GM19023 (cell line): ENCODE results near the gene BRF1.

Experiments used
- ATAC-seq: cut with Tn5 transposase; IDR thresholded peaks from one replicate; pipeline ENCODE4 v1.9.1; 2021; ENCODE audit warnings: mild to moderate bottlenecking, moderate library complexity; ENCODE audit not compliant: unreplicated experiment

BRF1 gene

DNA sequence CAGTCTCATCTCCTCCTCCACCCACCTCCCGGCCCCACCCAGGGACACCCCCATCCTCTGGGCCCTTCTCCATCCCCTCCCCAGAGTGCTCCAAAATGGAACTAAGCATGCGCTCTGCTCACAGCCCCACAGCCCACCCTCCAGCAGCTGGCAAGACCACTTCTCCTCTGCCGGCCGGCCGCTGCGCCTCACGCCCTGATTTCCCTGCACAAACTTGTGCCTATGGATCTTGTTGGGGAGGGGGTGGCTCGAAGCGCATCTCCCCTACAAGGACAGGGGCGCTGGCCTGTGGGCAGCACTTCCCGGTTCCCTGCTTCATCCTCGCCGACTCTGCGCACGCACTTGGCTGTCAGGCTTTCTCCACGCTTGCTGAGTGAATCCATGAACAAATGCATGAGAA, 100.2 kb downstream of the BRF1 start:
- no peak for ATAC-seq

- ATAC-seq = no peak
These were observed 100.7 kb downstream of the BRF1 start for GRCh38 chr14:105200074-105200473.

GRCh38 chr14:105199093-105199492, 101.7 kb downstream of the BRF1 start:
- ATAC-seq = no peak

- no peak for ATAC-seq
These were observed 102.2 kb downstream of the BRF1 start for GRCh38 chr14:105198588-105198987.

DNA sequence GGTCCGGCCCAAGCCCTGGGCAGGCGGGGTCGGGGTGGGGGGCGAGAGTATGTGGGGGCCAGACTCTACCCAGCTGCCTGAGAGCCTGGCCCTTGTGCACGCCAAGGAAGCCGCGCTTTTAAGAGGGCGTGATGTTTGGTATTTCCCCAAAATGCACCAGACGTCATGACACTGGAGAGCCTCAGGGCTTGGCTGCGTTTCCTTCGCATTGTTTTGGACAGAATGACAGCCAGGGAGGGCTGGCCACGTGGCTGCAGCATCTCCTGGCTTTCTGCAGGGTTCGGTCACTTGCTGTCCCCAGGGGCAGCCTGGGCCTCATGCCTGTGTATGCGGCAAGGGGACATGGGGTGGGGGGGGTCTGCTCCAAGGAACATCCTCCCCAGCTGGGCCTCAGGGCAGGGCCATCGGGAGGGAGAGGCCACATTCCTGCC, 103.6 kb downstream of the BRF1 start:
- no peak for ATAC-seq

DNA sequence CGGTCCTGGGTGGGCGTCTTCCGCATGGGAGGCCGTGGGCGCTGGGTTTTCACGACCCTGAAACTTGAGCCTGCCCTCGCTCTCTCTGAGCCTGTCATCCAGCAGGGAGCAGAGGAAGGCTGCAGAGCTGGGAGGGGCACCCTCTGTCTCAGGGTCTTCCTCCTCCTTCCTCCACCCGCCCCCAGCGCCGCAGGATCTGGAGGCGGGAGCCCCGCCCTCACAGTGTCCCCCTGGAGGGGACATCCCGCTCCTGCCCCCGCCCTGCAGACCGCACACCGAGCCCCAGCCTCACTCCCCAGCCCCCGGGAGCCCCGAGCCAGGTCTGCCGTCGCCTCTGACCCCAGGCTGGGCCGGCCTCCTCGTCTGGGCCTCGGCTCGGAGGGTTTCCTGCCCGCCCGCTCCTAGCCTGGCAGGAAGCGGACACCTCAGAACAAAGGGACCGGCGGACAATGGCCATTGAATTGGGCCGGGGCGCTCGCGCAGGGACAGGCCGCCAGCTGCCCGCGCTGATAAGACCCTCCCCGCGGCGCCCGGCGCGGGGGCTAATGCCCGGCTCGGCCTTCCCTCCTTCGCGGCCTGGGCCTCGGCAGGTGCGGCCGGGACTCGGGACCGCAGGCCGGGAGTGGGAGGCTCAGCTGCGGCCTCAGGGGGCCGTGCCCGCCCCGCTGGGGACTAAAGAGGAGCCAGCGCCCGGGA, 104.4 kb downstream of the BRF1 start:
- no peak for ATAC-seq

- no peak for ATAC-seq
These were observed 105.1 kb downstream of the BRF1 start for GRCh38 chr14:105195522-105196264.

- no peak for ATAC-seq
These were observed 105.8 kb downstream of the BRF1 start for GRCh38 chr14:105195051-105195450.

DNA sequence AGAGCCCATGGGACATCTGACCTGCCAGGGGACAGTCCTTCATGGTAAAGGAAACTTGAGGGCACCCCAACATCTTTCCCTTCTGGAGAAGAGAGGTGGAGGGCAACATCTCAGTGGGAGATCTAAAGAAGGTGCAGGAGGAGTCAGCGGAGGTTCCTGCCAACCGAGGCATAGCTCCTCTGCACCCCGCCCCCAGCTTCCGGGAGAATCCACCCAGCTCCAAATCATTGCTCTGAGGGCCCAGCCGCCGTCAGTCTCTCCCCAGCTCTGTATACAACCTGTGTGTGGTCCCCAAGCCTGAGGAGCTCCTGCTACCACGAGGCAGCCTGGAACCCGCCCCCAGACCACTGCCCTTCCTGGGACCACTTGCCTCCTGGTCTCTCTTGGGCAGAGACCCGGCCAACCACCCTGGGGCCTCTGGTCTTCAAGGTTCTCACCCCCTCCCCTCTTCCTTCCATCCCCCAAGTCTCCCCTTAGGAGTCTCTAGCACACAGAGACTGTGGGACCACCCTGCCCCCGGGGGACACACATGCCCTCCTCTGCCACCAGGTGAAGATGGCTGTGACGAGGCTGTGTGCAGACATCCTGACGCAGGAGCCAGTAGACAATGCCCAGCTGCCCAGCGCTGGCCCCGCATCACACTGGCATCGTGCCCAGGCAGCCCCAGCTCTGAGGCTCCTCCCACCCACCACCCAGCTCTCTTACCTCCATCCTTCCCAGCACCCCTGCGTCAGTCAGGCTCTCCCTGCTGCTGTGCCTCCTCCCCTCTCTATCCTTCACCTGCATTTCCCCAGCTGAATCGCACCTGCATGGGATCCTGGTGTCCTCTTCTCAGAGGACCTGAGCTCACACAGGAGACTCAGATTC, 106.7 kb downstream of the BRF1 start:
- no peak for ATAC-seq

DNA sequence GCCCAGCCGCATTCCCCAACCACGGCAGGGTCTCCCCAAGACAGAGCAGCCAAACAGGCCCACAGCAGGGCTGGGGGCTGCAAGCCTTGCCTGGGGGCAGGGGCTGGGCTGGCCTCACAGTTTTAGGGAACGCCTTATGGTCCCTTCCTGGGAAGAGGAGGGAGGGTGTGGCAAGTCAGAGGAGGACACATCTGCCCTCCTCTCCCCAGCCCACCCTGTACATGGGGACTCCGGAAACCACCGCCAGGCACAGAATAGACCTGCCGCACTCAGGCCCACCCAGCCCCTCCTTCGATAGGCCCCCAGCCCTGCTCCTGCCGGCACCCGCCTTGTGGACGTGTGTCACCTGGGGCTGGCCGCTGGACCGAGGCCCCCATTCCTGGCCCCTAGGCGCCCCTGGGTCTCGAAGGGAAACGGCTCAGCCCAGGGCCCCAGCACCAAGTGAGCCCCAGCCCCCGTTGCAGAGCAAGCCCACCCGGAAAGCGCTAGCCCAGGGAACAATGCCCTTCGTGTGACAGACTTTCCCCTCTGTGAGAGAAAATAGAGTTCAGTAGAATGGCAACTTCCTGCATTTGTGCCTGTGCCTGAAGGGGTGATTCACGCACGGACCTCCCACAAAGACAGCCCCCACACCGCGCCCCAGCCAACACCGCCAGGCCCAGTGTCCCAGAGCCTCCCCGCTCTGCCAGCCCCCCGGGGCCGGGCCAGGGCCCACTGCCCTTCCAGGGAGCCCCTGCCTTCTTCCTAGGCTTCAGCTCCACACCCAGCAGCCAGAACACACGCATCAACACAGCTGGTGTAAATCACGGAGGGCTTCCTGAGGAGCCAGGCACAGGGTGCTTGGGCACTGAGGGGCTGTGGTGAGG, 107.7 kb downstream of the BRF1 start:
- no peak for ATAC-seq

DNA sequence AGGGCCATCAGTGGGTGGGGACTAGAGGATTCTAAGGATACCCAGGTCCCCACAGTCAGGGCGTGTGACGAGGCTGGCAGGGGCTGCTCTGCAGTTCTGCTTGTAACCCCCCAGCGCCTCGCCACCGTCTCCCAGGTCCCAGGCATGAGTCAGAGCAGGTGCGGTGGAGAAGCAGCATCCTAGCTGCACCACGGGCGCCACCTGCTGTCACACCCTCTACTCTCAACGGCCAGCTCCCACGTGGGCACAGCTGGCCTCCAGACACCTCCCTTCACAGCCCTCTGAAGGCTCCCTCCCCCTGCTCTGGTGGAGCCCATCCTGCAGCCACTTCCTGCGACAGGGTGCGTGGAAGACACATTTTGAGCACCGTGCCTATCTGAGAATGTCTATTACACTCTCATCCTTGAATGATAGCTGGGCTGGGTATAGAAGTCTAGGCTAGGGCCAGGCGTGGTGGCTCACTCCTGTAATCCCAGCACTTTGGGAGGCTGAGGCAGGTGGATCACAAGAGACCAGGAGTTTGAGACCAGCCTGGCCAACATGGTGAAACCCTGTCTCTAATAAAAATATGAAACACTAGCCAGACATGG, 112.8 kb downstream of the BRF1 start:
- no peak for ATAC-seq

DNA sequence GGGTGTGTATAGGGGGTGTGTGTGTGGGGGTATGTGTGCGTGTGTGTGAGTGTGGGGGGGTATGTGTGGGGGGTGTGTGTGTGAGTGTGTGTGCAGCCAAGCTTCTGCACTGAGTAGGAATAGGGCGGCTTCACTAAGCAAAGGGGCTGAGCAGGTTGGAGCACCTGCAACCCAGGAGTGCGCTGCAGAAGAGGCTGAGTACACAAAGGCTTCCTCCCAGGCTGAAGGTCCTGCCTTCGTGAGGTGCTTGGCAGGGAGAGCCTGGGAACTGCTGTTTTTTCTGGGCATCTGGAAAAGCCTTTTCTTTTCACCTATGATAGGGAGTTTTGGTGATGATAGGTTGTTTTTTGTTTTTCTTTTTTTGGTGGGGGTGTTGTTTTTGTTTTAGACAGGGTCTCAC, 113.7 kb downstream of the BRF1 start:
- ATAC-seq = no peak

DNA sequence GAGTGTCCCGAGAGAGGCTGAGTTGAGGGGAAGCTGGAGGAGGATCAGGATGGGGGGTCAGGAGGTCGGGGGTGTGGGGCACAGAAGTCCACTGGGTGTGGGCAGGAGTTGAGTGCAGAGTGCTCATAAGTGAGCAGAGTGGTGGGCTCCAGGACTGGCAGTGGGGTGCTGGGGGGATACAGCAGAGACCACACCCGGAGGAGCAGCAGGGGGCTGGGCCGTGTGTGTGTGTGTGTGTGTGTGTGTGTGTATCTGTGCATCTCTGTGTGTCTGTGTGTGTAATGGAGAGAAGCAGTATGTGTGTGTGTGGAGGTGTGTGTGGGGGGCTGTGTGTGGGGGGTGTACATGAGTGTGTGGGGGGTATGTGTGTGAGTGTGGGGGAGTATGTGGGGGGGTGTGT, 114.8 kb downstream of the BRF1 start:
- ATAC-seq = no peak

GRCh38 chr14:105185001-105185400, 115.8 kb downstream of the BRF1 start:
- no peak for ATAC-seq

DNA sequence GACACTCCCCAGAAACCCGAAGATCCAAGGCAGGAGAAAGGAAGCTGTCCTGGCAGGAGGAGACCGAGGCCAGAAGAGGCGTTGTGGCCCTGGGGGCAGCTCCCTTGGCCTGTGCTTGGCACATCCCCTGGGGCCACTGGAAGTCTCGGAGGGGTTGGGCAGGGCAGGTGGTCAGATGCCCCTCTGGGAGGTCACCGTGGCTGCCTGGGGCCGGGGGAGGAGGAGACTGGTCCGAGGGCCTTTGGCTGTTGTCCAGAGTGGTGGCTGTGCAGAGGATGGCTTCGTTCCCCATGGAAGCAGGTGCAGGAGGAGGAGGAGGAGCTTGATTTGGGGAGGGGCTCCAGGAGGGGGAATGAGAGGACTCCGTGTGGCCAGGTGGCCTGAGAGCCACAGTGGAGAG, 116.3 kb downstream of the BRF1 start:
- ATAC-seq = no peak

DNA sequence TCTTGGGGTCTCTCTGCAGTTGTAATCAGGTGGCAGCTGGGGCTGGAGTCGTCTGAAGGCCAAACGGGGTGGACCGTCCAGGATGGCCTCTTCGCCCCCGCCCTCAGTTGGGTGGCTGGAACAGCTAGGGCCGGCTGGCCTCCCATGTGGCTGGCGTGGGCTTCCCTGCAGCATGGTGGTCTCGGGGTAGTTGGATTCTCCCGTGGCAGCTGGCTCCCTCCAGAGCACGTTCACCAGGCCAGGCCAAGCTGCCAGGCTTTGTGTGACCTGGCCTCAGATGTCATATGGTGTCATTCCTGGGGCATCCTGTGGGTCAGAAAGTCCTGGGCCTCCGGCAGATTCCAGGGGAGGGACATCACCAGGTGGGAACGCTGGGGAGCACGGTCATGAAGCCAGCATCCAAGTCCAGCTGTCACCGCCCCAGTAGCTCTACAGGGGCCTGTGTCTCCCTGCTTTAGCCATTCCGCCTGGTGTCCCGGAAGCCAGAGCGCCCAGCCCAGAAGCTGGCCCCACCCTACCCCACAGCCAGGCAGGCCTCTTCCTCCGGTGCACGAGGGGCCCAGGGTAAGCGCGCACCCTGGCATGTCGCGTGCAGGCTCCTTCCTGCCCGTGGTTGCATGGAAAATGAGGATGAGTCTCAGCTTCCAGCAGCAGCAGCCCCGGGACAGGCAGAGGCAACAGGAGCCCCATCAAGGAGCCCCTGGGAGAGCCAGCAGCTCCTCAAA, 118.3 kb downstream of the BRF1 start:
- ATAC-seq = no peak

DNA sequence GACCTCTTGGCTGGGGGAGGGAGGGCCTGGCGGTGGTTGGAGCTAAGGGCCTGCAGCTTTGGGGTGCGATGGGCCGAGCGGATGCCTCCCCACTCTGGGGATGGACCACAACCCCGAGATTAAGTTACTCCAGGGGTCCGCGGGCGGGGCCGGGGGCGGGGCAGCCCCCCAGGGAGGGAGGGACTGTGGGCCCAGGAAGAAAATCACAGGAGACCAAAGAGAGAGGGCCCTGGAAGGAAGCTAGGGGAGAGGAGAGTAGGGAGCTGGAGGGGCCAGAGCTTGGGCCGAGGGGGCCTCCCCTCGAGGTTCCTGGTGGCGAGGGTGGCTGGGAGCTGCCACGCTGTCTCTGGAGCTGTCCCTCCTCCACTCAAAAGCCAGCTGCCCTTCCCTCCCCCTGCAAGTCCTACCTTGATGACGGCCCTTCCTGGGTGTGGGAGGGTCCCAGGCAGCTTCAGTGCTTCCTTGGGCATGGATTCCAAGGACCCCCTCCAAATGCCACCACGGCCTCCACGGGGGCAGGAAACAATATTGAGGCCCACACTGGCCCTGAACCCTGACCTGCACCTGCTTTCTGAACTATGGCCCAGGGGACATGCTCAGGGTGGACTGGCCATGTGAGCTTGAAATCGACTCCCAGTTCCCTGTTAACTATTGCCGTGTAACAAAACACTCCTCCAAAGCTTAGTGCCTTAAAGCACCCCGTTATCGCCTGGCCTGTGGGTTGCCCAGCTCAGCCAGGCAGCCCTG, 119.1 kb downstream of the BRF1 start:
- ATAC-seq = no peak

DNA sequence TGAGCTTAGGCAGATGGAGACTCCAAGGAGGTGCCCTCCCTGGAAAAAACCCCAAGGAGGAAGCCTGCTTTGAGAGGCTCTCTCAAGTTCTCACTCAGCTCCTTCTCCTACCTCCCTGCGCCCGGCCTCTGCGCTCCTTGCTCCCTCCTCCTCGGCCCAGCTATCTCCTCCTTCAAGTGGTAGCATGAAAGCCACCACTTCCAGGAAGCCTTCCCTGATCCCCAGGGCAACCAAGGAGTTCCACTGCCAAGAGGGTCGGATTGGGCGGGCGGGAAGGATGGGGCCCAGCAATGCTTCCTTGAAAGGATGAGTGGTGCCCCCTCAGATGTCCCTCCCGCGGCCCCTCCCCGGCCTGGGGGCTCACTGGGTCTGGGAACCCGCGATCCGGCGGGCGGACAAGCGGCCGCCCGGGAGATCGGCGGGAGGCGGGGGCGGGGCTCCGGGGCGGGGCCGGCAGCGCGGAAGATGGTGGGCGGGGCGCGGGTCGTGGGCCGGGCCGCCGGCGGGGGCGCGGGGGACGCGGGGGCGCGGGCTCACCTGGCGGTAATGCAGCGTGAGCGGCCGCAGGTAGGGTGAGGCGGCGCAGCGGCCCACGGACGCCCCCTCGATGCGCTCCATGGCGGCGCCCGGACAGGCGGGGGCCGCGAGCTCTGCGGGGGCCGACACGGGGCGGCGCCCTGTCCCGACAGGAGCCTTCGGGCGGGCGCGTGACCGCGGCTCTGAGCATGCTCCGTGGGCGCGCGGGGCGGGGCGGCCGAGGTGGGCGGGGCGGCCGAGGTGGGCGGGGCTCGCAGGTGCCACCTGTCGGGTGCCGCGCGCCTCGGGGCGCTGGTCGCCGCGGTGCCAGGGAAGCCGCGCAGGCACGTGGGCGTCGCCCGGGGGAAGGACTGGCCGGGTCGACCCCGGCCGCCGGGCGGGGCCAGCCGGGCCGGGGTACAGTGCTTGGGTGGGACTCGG, 119.9 kb downstream of the BRF1 start, which contains the start of gene NUDT14:
Gene NUDT14 (minus strand): TSS at position 721 of the 957 bp plus-strand sequence. CDS start 103 bp downstream, at position 618.
- peak; percentile 65 for ATAC-seq
